ENCODE results near the gene TNFRSF25.

Gene TNFRSF25

DNA sequence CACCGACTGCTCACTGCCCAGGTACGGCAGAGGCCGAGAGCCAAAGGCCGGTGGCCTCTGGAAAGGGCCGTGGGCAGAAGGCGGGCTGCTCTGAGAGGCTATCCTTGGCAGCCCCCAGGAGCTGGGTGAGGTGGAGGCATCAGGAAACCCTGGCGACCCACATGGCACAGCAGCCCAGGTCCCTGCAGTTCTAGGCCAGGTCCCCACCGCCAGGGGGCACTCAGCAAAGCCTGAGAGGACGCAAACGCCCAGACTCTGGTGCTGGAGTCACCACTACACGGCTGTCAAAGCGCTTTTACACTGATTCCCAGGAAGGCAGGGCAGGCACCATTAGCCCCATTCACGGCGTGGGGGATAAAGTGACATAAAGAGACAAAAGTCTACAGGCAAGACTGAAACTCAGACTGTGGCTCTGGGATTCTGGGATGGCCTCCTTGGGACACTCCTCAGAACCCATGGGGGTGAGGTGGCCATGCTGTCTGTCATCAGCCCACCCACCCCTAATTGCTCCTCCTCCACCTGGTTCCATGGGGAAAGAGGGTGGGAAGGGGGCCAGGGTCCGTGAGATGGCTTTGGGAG, 20.5 kb upstream of the TNFRSF25 start:
- DNase-seq = peak; percentile 97

DNA sequence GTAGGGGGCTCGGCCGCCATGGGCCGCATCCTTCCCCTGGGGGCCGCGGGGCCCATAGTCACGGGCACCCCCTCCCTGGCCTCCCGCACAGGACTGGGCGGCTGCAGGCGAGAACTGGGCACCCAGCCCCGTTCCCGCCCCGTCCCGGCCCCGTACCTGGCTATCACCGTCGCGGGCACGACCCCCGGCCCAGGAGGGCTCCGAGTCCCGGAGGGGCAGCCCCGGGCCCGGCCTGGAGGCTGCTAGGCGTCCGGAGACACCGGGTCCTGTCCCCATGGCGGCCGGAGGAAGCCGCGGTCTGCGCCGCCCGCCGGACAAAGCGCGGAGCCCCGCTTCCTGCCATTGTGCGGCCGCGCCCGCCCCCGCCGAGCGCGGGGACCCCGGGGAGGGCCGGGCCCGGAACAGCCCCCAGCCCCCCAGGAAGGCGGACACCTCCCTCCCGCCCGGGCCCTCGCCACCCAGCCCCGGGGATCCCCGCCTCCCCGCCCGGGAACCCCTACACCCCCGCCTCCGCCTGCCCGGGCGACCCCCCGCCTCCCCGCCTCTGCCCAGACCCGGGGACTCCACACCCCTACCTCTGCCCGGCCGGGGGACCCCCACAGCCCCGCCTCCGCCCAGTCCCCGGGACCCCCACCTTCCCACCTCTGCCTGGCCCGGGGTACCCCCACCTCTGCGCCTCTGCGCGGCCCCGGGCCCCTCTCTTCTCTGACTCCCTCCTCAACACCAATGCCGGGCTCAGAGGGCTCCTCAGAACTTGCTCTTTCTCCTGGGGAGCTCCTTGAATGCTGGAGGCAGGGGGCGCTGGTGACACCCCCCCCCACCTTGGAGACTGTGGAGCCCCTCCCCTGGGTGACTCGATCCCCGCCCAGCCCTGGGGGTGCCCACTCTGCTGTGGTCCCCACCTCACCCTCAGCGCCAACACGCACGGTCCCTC, 19.5 kb upstream of the TNFRSF25 start:
- no peak for DNase-seq

GRCh38 chr1:6484826-6485167, 18.8 kb upstream of the TNFRSF25 start:
- no peak for DNase-seq

- DNase-seq = no peak
These were observed 17.8 kb upstream of the TNFRSF25 start for GRCh38 chr1:6483761-6484117.

DNA sequence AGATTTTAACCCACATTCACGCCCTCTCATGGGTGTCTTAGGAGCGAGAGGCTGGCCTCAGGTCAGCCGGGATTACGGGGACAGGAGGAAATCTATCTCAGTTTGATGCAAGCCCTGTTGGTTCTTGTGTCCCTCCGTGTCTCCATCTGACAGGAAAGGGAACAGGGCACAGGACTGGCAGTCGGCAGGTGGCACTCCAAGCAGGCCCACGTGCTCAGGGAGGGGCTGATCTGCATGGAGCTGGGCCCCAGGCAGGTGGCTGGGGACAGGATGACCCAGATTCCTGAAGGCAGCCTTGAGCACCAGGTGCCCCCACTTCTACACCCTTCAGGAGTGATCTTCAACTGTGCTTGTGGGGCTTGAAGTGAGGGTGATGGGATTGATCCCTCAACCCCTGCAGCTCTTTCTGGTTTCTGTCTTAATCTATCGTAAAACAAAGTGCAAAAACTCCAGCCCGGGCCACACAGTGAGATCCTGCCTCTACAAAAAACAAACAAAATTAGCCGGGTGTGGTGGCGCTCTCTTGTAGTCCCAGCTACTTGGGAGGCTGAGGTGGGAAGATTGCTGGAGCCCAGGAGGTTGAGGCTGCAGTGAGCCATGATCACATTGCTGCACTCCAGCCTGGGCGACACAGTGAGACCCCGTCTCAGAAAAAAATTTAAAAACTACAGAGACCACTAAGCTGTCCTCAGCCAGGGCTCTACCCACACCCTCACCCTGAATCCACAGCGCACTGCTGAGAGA, 17.2 kb upstream of the TNFRSF25 start:
- no peak for DNase-seq

GRCh38 chr1:6481820-6482219, 15.8 kb upstream of the TNFRSF25 start:
- DNase-seq = no peak

DNA sequence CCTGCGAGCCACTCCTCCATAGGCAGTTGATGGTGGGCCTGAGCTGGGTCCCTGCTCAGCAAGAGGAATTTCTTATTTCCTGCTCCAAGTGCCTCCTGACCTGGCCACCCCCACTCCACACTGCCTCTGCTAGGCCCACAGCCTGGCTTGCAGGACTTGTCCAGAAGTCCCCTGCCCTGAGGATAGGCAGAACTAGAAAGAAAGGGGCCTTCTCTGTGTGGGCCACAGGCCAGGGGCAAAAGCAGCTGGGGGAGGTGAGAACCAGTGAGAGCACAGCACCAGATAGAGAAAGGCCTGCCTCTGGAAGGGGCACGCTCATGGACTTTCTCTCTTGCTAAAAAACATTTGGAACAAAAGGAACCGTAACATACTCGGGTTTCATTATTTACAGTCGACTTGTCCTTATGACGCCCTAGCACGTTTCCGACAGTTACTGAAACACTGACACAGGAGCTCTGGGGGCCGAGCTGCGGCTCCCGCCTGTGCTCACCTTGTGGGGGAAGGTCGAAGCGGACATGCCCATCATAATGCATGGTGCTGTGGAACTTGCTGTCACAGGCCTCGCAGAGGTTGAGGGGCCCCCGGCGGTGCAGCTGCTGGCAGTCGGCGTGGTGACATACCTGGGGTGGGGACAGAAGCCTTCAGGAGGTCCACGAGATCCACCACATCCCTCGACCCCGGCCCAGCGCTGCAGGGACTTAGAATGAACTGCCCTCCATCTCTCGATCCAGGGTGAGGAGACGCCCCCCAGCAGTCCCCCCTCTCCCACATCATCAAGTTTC, 11.3 kb upstream of the TNFRSF25 start:
- no peak for DNase-seq

- DNase-seq = no peak
These were observed 10.5 kb upstream of the TNFRSF25 start for GRCh38 chr1:6476483-6476882.

DNA sequence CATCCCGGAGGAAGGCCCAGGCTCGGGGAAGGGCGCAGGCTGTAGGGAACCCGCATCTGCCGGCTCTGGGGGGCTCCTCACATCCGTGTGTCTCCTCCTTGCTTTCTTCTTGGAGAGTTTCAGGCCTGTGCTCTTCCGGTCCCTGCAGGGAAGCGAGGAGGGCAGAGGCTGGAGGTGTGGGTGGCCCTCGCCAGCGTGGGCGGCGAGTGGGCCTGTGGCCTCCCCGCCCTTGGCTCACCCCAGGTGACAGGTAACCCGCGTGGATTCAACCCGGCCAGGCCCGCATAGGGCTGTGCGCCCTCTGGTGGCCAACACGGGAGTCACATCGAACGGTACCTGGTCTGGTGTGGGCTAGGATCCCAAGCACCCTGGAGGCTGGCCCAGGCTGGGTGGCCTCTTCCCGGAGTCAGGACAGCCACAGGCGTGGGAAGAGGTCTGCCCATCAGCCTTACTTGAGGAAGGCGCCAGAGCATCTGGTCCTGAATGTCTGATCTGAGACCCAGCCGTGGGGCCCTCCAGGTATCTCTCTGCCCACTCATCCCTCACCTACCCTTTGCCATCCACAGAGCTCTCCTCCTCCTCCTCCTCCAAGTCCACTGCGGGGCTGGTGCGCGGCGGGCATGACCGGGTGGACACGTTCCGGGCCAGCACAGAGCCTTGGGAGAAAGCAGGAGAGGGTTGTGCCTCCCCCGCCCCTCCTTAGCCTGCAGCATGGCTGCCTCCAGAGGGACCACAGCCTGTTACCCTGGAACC, 9.6 kb upstream of the TNFRSF25 start:
- peak; percentile 82 for DNase-seq

- no peak for DNase-seq
These were observed 8.9 kb upstream of the TNFRSF25 start for GRCh38 chr1:6474815-6475282.

DNA sequence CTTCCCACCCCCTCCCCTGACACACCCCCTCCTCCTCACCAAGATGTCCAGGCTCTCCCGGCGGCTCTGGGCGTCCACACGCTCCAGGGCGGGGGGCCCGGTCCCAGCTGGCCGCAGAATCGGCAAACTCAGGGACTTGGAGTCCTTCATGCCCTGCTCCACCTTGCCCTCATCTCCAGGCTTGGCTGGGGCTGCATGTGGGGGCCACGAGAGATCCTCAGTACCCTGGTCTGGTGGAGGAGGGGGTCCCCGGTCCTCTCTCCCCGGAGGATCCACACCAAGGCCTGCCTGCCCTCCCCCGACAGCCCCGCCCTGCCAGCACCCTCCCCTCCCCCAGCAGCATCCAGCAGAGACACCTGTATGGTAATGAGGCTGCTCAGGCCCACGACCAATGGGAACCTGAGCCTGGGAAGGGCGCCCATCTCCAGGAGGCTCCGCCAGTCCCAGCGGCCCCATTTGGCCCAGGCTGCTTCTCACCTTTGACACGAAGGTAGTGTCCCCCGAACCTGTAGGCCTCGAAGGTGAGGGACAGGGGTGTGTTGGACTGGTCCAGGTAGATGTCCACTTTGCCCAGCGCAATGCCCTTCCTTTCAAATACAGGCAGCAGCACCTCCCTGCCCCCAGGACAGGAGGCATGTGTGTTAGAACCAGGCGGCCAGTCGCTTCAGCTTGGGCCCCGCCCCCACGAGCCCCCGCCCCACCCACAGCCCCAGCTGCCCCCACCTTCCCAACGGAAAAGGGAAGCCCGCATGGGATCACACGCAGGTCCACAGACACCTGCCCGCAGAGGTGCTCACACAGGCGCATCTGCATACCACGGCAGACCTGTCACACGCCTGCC, 8.2 kb upstream of the TNFRSF25 start:
- peak; percentile 97 for DNase-seq

GRCh38 chr1:6473156-6473555, 7.2 kb upstream of the TNFRSF25 start:
- no peak for DNase-seq

DNA sequence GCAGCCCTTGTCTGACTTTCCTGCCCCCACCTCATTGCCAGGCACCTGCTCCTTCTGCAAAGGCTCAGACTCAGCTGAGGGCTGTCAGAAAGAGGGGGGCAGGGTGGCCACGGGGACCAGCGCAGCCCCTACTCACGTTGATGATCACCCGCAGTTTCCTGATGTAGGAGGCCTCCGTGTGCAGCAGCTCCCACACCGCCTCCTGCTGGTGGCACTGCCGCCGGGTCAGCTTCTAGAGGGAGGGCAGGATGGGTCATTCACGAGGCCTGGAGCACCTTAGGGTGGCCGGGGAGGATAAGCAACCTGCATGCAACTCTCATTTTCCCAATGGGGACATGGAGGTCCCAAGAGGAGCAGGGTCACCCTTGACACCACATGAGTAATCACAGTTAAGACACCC, 6.4 kb upstream of the TNFRSF25 start:
- no peak for DNase-seq

GRCh38 chr1:6471970-6472368, 6.0 kb upstream of the TNFRSF25 start:
- no peak for DNase-seq

DNA sequence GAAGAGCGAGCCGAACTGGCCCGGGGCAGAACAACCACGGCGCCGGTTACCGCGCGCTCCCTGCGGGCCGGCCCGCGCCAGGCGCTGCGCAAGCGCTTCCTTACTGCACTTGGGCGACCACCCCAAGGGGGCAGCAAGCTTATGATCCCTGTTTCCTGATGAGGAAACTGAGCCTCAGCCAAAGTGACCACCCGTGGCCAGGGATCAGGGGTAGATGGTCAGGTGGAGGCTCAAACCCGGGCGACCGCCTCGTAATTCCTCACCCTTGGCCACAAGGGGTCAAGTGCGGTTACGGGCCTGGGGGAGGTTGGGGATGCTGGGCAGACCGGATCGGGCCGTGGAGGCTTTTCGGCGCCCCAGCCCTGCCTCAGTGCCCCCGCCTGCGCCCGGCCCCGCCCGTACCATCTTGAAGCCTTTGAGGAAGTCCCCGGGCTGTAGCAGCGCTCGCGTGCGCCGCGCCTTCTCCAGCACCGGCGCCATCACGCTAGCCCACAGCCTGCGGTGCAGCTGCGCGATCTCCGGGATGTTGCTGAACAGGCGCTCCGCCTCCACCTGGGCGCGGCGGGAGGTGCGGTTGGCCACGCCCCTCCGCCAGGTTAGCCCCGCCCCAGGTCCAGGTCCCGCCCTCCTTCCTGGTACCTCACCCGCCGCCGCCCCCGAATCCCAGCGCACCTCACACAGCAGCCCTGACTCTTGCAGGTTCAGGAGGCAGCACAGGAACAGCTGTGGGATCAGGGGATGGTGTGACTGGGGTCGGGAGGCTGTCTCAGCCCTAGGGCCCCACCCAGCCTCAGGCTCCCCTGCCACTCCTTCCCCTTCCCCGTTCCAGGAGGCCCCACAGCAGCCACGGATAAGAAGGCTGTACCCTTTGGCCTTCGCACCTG, 5.4 kb upstream of the TNFRSF25 start:
- DNase-seq = no peak

DNA sequence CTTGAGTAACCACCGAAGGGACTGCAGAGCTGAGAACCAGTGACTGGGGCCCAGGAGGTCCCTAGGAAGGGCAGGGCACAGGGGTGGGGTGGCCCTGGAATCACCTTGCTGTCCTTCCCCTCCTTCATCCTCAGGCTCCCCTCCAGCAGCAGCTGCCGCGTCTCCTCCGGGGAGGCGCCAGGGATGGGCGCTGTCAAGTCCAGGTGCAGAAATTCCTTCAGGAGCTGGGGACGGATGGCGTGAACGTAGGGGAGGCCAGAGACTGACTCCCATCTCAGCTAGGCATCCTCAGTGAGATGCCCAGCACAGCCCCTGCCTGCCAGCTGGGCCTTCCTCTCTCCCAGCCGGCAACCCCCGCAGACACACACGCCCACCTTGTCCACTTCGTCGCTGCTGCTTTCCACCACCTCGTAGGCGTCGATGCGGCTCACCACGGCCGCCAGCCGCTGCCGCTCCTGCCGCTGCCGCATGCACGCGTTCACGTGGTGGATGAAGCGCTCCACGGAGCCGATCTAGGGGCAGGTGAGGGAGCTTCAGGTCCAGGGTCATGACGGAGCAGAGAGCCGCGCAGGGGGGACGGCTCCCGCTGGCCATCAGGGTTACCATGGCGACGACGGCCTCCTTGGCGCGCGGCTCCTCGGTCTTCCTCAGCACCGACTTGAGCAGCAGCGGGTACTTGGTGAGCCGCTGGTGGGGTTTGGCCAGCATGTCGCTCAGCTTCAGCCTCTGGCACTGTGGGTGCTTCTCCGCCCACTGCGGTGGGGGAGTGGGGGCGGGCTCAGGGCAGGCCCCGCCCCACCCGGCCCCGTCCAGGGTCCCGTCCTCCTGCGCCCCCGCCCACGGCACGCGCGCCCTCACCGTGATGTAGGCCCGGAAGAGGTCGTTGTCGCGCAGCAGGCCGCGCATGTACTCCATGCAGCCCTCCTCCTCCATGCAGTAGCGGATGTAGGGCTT, 4.4 kb upstream of the TNFRSF25 start:
- no peak for DNase-seq

GRCh38 chr1:6468729-6469461, 2.9 kb upstream of the TNFRSF25 start:
- no peak for DNase-seq

Measured in NCI-H1092 treated with DMSO at 0.1 percent for 48 hours (cell line).